H9 (cell line): ENCODE data around the gene CHCHD3. TPM values are rescaled to one million over a fixed set of nuclear protein-coding genes. Genes with fewer than 3 reads are reported as not detected.

Source experiments
- DNase-seq: peaks from one replicate; pipeline ENCODE4 v3.0.0-alpha.2; 2017
- H2AFZ ChIP-seq: one replicate; pipeline ENCODE4 v1.6.1; 2013; ENCODE audit warnings: mild to moderate bottlenecking, low read length, control low read depth, moderate library complexity
- H2AK5ac ChIP-seq: 2 replicates; pipeline ENCODE4 v1.6.1; 2013; ENCODE audit warnings: low read length, control low read depth, mixed read lengths; ENCODE audit not compliant: insufficient read length
- H2BK120ac ChIP-seq: one replicate; pipeline ENCODE4 v1.6.1; 2013; ENCODE audit warnings: low read depth, mild to moderate bottlenecking, low read length, control low read depth, inconsistent platforms; ENCODE audit not compliant: poor library complexity, severe bottlenecking
- H2BK12ac ChIP-seq: 2 replicates; pipeline ENCODE4 v1.6.1; 2013; ENCODE audit warnings: low read length, control low read depth, mixed read lengths, low read depth; ENCODE audit not compliant: insufficient read length
- H2BK15ac ChIP-seq: 2 replicates; pipeline ENCODE4 v1.6.1; 2013; ENCODE audit warnings: low read depth, low read length, control low read depth
- H2BK20ac ChIP-seq: one replicate; pipeline ENCODE4 v1.6.1; 2013; ENCODE audit warnings: low read depth, mild to moderate bottlenecking, low read length, control low read depth, inconsistent platforms; ENCODE audit not compliant: poor library complexity, severe bottlenecking
- H2BK5ac ChIP-seq: 2 replicates; pipeline ENCODE4 v1.6.1; 2013; ENCODE audit warnings: low read length, control low read depth, mixed read lengths; ENCODE audit not compliant: insufficient read length
- H3K14ac ChIP-seq: 2 replicates; pipeline ENCODE4 v1.6.1; 2013; ENCODE audit warnings: low read length, control low read depth; ENCODE audit not compliant: insufficient read depth
- H3K18ac ChIP-seq: 2 replicates; pipeline ENCODE4 v1.6.1; 2013; ENCODE audit warnings: low read depth, mild to moderate bottlenecking, mixed read lengths, low read length, control low read depth; ENCODE audit not compliant: insufficient read length
- H3K23ac ChIP-seq: 2 replicates; pipeline ENCODE4 v1.6.1; 2013; ENCODE audit warnings: low read length, control low read depth, mixed read lengths, low read depth; ENCODE audit not compliant: insufficient read length
- H3K23me2 ChIP-seq: 2 replicates; pipeline ENCODE4 v1.6.1; 2013; ENCODE audit warnings: low read depth, mild to moderate bottlenecking, mixed read lengths, low read length, control low read depth; ENCODE audit not compliant: insufficient read length, poor library complexity, severe bottlenecking
- H3K27ac ChIP-seq: 2 replicates; pipeline ENCODE4 v1.5.1; 2013; ENCODE audit warnings: low read length, control low read depth, mixed read lengths, low read depth; ENCODE audit not compliant: insufficient read length
- H3K27me3 ChIP-seq: 2 replicates; pipeline ENCODE4 v1.6.1; 2013; ENCODE audit warnings: low read length, control low read depth, inconsistent platforms; ENCODE audit not compliant: insufficient read depth
- H3K4ac ChIP-seq: 2 replicates; pipeline ENCODE4 v1.6.1; 2013; ENCODE audit warnings: low read depth, mild to moderate bottlenecking, control low read depth, inconsistent platforms, low read length, moderate library complexity
- H3K4me1 ChIP-seq: 2 replicates; pipeline ENCODE4 v1.6.1; 2013; ENCODE audit warnings: low read length, control low read depth, inconsistent platforms; ENCODE audit not compliant: insufficient read depth
- H3K4me2 ChIP-seq: 2 replicates; pipeline ENCODE4 v1.6.1; 2013; ENCODE audit warnings: low read length, control low read depth, mixed read lengths; ENCODE audit not compliant: insufficient read length, insufficient read depth
- H3K56ac ChIP-seq: 2 replicates; pipeline ENCODE4 v1.6.1; 2013; ENCODE audit warnings: low read depth, mild to moderate bottlenecking, mixed read lengths, low read length, control low read depth; ENCODE audit not compliant: insufficient read length
- H3K79me1 ChIP-seq: 2 replicates; pipeline ENCODE4 v1.6.1; 2013; ENCODE audit warnings: low read depth, mild to moderate bottlenecking, moderate library complexity, low read length, control low read depth, inconsistent platforms; ENCODE audit not compliant: insufficient read depth, poor library complexity, severe bottlenecking
- H3K79me2 ChIP-seq: 2 replicates; pipeline ENCODE4 v1.6.1; 2013; ENCODE audit warnings: low read length, control low read depth, inconsistent platforms; ENCODE audit not compliant: insufficient read depth
- H3K9ac ChIP-seq: 2 replicates; pipeline ENCODE4 v1.6.1; 2013; ENCODE audit warnings: low read length, control low read depth, mixed read lengths; ENCODE audit not compliant: insufficient read length; ENCODE audit errors: extremely low read depth
- H3K9me3 ChIP-seq: one replicate; pipeline ENCODE4 v1.6.1; 2013; ENCODE audit warnings: low read depth, low read length, inconsistent platforms; ENCODE audit not compliant: control insufficient read depth
- H3T11ph ChIP-seq: one replicate; pipeline ENCODE4 v1.6.1; 2013; ENCODE audit warnings: mild to moderate bottlenecking, low read length, control low read depth, inconsistent platforms
- H4K20me1 ChIP-seq: one replicate; pipeline ENCODE4 v1.6.1; 2013; ENCODE audit not compliant: control insufficient read depth, insufficient read length, insufficient read depth
- H4K5ac ChIP-seq: 2 replicates; pipeline ENCODE4 v1.6.1; 2013; ENCODE audit warnings: low read depth, mild to moderate bottlenecking, mixed read lengths, low read length, control low read depth; ENCODE audit not compliant: insufficient read length
- H4K8ac ChIP-seq: replicated peaks from 2 replicates; pipeline ENCODE4 v1.6.1; 2013; ENCODE audit warnings: low read length, control low read depth, mixed read lengths, low read depth; ENCODE audit not compliant: insufficient read length
- H4K91ac ChIP-seq: 2 replicates; pipeline ENCODE4 v1.6.1; 2013; ENCODE audit warnings: low read depth, mild to moderate bottlenecking, moderate library complexity, mixed read lengths, low read length, control low read depth; ENCODE audit not compliant: insufficient read length
- H3K27ac Mint-ChIP-seq, 3 experiments: 2 replicates in 2 of 3; 3 replicates in 1 of 3; pipeline ENCODE4 v1.8.0; 2020 to 2021; ENCODE audit warnings: mixed read lengths in 3 of 3, mild to moderate bottlenecking in 1 of 3, moderate library complexity in 1 of 3
- H3K27me3 Mint-ChIP-seq: 2 replicates; pipeline ENCODE4 v1.8.0; 2021; ENCODE audit warnings: low read depth, mild to moderate bottlenecking, moderate library complexity, mixed read lengths
- H3K36me3 Mint-ChIP-seq, 3 experiments: 2 replicates in 2 of 3; 3 replicates in 1 of 3; pipeline ENCODE4 v1.8.0; 2020 to 2021; ENCODE audit warnings: low read depth in 3 of 3, mixed read lengths in 3 of 3; ENCODE audit not compliant: insufficient read depth in 1 of 3
- H3K4me1 Mint-ChIP-seq, 2 experiments: 2 replicates each; pipeline ENCODE4 v1.8.0; 2020; ENCODE audit warnings: mixed read lengths in 2 of 2
- H3K4me3 Mint-ChIP-seq, 2 experiments: 2 replicates in 1 of 2; 3 replicates in 1 of 2; pipeline ENCODE4 v1.8.0; 2020 to 2021; ENCODE audit warnings: mild to moderate bottlenecking in 2 of 2, mixed read lengths in 2 of 2, moderate library complexity in 1 of 2
- H3K9me3 Mint-ChIP-seq, 2 experiments: 2 replicates in 1 of 2; 3 replicates in 1 of 2; pipeline ENCODE4 v1.8.0; 2020; ENCODE audit warnings: mild to moderate bottlenecking in 2 of 2, mixed read lengths in 2 of 2, moderate library complexity in 1 of 2
- WGBS: extraction: QIAGEN DNeasy Blood & Tissue Kit; methylation state at CpG from one replicate; pipeline ENCODE4 v1.1.7; 2013; ENCODE audit warnings: missing lambda C conversion rate, low lambda C conversion rate, mixed read lengths; ENCODE audit not compliant: insufficient read length; ENCODE audit errors: extremely low coverage; 5-methylcytosine and 5-hydroxymethylcytosine counted together
- total RNA-seq: library from RNA; stranded (reverse); gene quantifications from 2 replicates; pipeline ENCODE4 v1.2.1, GENCODE V29; 2021
- TF ChIP-seq, protein P1 (sequence below): fragments of 200-600 bp; sonication (generic); conservative IDR thresholded peaks from 3 replicates; pipeline ENCODE4 v1.8.0; 2021; ENCODE audit warnings: antibody characterized with exemption, mild to moderate bottlenecking

CHCHD3 gene
- total RNA-seq, 1 experiment from 2014 or later: 104 TPM

DNA sequence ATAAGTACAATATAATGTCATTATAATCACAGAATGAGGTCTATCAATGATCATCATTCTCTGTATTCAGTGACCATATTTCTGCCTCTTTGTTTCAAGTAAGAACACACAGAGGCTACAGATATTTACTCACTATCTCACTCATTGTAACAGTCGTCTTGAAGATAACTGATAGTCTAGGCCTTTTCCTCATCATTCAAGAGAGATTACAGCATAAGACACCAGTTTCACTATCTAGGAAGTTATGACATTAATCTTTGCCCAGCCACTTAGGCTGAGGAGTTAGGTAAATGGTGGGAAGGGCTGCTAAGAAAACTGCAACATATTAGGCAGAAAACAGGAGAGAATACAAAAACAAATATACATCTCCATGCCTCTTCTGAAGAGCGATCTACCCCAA lies 125.3 kb downstream of the CHCHD3 start:
- H4K8ac ChIP-seq: no peak overlapping the region
- H2BK120ac ChIP-seq: no peak overlapping the region
- H3K23me2 ChIP-seq: no peaks in the 10 kb centered on the region
- no peak for DNase-seq
- no peak overlapping the region for H3K9ac ChIP-seq
- H3K27ac Mint-ChIP-seq: peak overlapping the region in 1 of 3 experiments; percentile 30; a peak in 1 of 7 replicates
- H3K4me3 Mint-ChIP-seq: no peak overlapping the region
- H3K36me3 Mint-ChIP-seq: peaks cover 0 to 4% (median 3%) of the 10 kb centered on the region in 3 experiments; a peak in 3 of 7 replicates
- H3K23ac ChIP-seq: no peak overlapping the region
- no peak overlapping the region for H3T11ph ChIP-seq
- no peak overlapping the region for H2AK5ac ChIP-seq
- peaks cover 1% of the 10 kb centered on the region; the same call in 1 of the 2 replicates for H3K79me2 ChIP-seq
- H3K27me3 ChIP-seq: no peaks in the 10 kb centered on the region
- no peak overlapping the region for H3K4me2 ChIP-seq
- H3K79me1 ChIP-seq: no peaks in the 10 kb centered on the region
- H3K9me3 ChIP-seq: no peaks in the 10 kb centered on the region
- no peak overlapping the region for H4K91ac ChIP-seq
- no peak overlapping the region for H3K14ac ChIP-seq
- H3K4me1 Mint-ChIP-seq: 0 out of 4 replicates have a peak, but pooled peaks cover 0 to 2% of the 10 kb centered on the region in 2 experiments
- H4K5ac ChIP-seq: no peak overlapping the region
- no peak overlapping the region for H2BK12ac ChIP-seq
- H4K20me1 ChIP-seq: no peaks in the 10 kb centered on the region
- H3K4me1 ChIP-seq: no peaks in the 10 kb centered on the region
- TF ChIP-seq, protein P1, sequence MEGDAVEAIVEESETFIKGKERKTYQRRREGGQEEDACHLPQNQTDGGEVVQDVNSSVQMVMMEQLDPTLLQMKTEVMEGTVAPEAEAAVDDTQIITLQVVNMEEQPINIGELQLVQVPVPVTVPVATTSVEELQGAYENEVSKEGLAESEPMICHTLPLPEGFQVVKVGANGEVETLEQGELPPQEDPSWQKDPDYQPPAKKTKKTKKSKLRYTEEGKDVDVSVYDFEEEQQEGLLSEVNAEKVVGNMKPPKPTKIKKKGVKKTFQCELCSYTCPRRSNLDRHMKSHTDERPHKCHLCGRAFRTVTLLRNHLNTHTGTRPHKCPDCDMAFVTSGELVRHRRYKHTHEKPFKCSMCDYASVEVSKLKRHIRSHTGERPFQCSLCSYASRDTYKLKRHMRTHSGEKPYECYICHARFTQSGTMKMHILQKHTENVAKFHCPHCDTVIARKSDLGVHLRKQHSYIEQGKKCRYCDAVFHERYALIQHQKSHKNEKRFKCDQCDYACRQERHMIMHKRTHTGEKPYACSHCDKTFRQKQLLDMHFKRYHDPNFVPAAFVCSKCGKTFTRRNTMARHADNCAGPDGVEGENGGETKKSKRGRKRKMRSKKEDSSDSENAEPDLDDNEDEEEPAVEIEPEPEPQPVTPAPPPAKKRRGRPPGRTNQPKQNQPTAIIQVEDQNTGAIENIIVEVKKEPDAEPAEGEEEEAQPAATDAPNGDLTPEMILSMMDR: no peak
- H2BK20ac ChIP-seq: no peak overlapping the region
- no peak overlapping the region for H2AFZ ChIP-seq
- H3K18ac ChIP-seq: no peak overlapping the region
- no peaks in the 10 kb centered on the region for H3K27me3 Mint-ChIP-seq
- H3K4ac ChIP-seq: no peak overlapping the region
- no peak overlapping the region for H3K56ac ChIP-seq
- no CpG with 5 or more reads among the region's 2 CpGs for WGBS
- no peaks in the 10 kb centered on the region for H3K9me3 Mint-ChIP-seq
- H3K27ac ChIP-seq: no peak overlapping the region
- H2BK15ac ChIP-seq: no peak overlapping the region
- no peak overlapping the region for H2BK5ac ChIP-seq
